HEK293 (cell line): ENCODE measurements around the gene P4HA3.

Experiments
- CTCF ChIA-PET: fragments of 350-600 bp; formaldehyde crosslinking; extraction: SDS; loops from one replicate; lab custom pipeline; 2021; ENCODE audit warnings: antibody characterized with exemption; lab: Yijun Ruan, JAX
- POLR2A ChIA-PET: fragments of 300-600 bp; formaldehyde crosslinking; extraction: SDS; loops from one replicate; lab custom pipeline; 2020; ENCODE audit warnings: antibody characterized with exemption, inconsistent platforms; lab: Yijun Ruan, JAX
- H3K27ac ChIP-seq: fragments of 200-500 bp; sonication (Bioruptor generic); 2 replicates; pipeline ENCODE4 v1.5.1; 2014; ENCODE audit warnings: low read depth, low read length, control low read depth, inconsistent platforms; ENCODE audit errors: extremely low read depth
- H3K36me3 ChIP-seq, 2 experiments: fragments of 200-500 bp in 1 of 2; sonication (Bioruptor generic) in 1 of 2; 1 replicate in 1 of 2; 2 replicates in 1 of 2; pipeline ENCODE4 v1.5.1; 2014 to 2017; ENCODE audit warnings: inconsistent platforms in 2 of 2, low read length in 2 of 2; ENCODE audit not compliant: control insufficient read depth in 2 of 2, insufficient read depth in 1 of 2
- H3K4me1 ChIP-seq: fragments of 200-500 bp; sonication (Bioruptor generic); 2 replicates; pipeline ENCODE4 v1.5.1; 2014; ENCODE audit warnings: mild to moderate bottlenecking, low read length, inconsistent platforms; ENCODE audit not compliant: control insufficient read depth, insufficient read depth
- H3K4me3 ChIP-seq: 2 replicates; pipeline ENCODE4 v1.5.1; 2011; ENCODE audit warnings: low read depth, mild to moderate bottlenecking, control low read depth, low read length, moderate library complexity
- H3K9me3 ChIP-seq: fragments of 200-500 bp; sonication (Bioruptor generic); 2 replicates; pipeline ENCODE4 v1.5.1; 2014; ENCODE audit warnings: low read depth, low read length, inconsistent platforms; ENCODE audit not compliant: control insufficient read depth, insufficient read depth
- AEBP2 ChIP-seq: fragments of 450-650 bp; formaldehyde crosslinking; IDR thresholded peaks from 2 replicates; pipeline ENCODE4 v1.5.1; 2016; ENCODE audit warnings: missing biosample characterization, missing genetic modification characterization, borderline replicate concordance
- HOXC10 ChIP-seq: sonication (generic); formaldehyde crosslinking; IDR thresholded peaks from 2 replicates; pipeline ENCODE4 v1.8.1; 2023; ENCODE audit warnings: mild to moderate bottlenecking, missing genetic modification reagents
- KLF1 ChIP-seq: fragments of 450-650 bp; formaldehyde crosslinking; IDR thresholded peaks from 2 replicates; pipeline ENCODE4 v1.5.1; 2016; ENCODE audit warnings: missing biosample characterization, missing genetic modification characterization
- KLF10 ChIP-seq: fragments of 450-650 bp; IDR thresholded peaks from 2 replicates; pipeline ENCODE4 v1.5.1; 2018; ENCODE audit warnings: missing biosample characterization, mild to moderate bottlenecking, missing genetic modification characterization
- MEIS1 ChIP-seq: sonication (generic); formaldehyde crosslinking; IDR thresholded peaks from 2 replicates; pipeline ENCODE4 v1.8.1; 2022; ENCODE audit warnings: missing genetic modification reagents, mild to moderate bottlenecking, borderline replicate concordance
- MYNN ChIP-seq: fragments of 450-650 bp; formaldehyde crosslinking; IDR thresholded peaks from 2 replicates; pipeline ENCODE4 v1.5.1; 2016; ENCODE audit warnings: missing biosample characterization, missing genetic modification characterization, borderline replicate concordance
- SCRT1 ChIP-seq: fragments of 450-650 bp; formaldehyde crosslinking; IDR thresholded peaks from 2 replicates; pipeline ENCODE4 v1.5.1; 2016; ENCODE audit warnings: missing biosample characterization, missing genetic modification characterization, borderline replicate concordance
- ZBTB20 ChIP-seq: fragments of 450-650 bp; formaldehyde crosslinking; IDR thresholded peaks from 2 replicates; pipeline ENCODE4 v1.5.1; 2016; ENCODE audit warnings: missing biosample characterization, missing genetic modification characterization
- ZBTB21 ChIP-seq: fragments of 450-650 bp; formaldehyde crosslinking; IDR thresholded peaks from 2 replicates; pipeline ENCODE4 v1.5.1; 2017; ENCODE audit warnings: missing biosample characterization, missing genetic modification characterization
- ZBTB48 ChIP-seq: fragments of 450-650 bp; formaldehyde crosslinking; IDR thresholded peaks from 2 replicates; pipeline ENCODE4 v1.5.1; 2016; ENCODE audit warnings: missing biosample characterization, missing genetic modification characterization
- ZNF146 ChIP-seq: fragments of 450-650 bp; formaldehyde crosslinking; IDR thresholded peaks from 2 replicates; pipeline ENCODE4 v1.5.1; 2016; ENCODE audit warnings: missing biosample characterization, missing genetic modification characterization
- ZNF16 ChIP-seq: fragments of 450-650 bp; formaldehyde crosslinking; IDR thresholded peaks from 2 replicates; pipeline ENCODE4 v1.5.1; 2016; ENCODE audit warnings: low read depth, missing biosample characterization, missing genetic modification characterization
- ZNF2 ChIP-seq: fragments of 450-650 bp; formaldehyde crosslinking; IDR thresholded peaks from 2 replicates; pipeline ENCODE4 v1.5.1; 2016; ENCODE audit warnings: missing biosample characterization, missing genetic modification characterization
- ZNF223 ChIP-seq: fragments of 450-650 bp; formaldehyde crosslinking; IDR thresholded peaks from 2 replicates; pipeline ENCODE4 v1.5.1; 2016; ENCODE audit warnings: missing biosample characterization, missing genetic modification characterization
- ZNF350 ChIP-seq: fragments of 450-650 bp; formaldehyde crosslinking; IDR thresholded peaks from 2 replicates; pipeline ENCODE4 v1.5.0; 2017; ENCODE audit warnings: missing biosample characterization, mild to moderate bottlenecking, missing genetic modification characterization
- ZNF423 ChIP-seq: fragments of 450-650 bp; formaldehyde crosslinking; IDR thresholded peaks from 2 replicates; pipeline ENCODE4 v1.5.1; 2016; ENCODE audit warnings: missing biosample characterization, missing genetic modification characterization
- ZNF529 ChIP-seq: fragments of 450-650 bp; formaldehyde crosslinking; IDR thresholded peaks from 2 replicates; pipeline ENCODE4 v1.5.1; 2017; ENCODE audit warnings: missing genetic modification characterization, missing biosample characterization; ENCODE audit not compliant: insufficient replicate concordance
- ZNF600 ChIP-seq: fragments of 450-650 bp; formaldehyde crosslinking; IDR thresholded peaks from 2 replicates; pipeline ENCODE4 v1.5.1; 2016; ENCODE audit warnings: missing biosample characterization, missing genetic modification characterization
- ZNF654 ChIP-seq: fragments of 450-650 bp; formaldehyde crosslinking; IDR thresholded peaks from 2 replicates; pipeline ENCODE4 v1.5.1; 2016; ENCODE audit warnings: low read depth, missing biosample characterization, missing genetic modification characterization
- ZNF658 ChIP-seq: fragments of 450-650 bp; formaldehyde crosslinking; IDR thresholded peaks from 2 replicates; pipeline ENCODE4; 2016; ENCODE audit warnings: missing biosample characterization, missing genetic modification characterization
- ZNF792 ChIP-seq: fragments of 450-650 bp; formaldehyde crosslinking; IDR thresholded peaks from 2 replicates; pipeline ENCODE4 v1.5.1; 2016; ENCODE audit warnings: missing biosample characterization, missing genetic modification characterization
- ZSCAN4 ChIP-seq: fragments of 450-650 bp; formaldehyde crosslinking; IDR thresholded peaks from 2 replicates; pipeline ENCODE4 v1.5.1; 2017; ENCODE audit warnings: missing biosample characterization, missing genetic modification characterization

P4HA3 gene

GRCh38 chr11:74306435-74307175, 4.8 kb downstream of the P4HA3 start:
- Histone ChIP-seq H3K4me1 (no peaks in the 10 kb centered on the region), H3K27ac (no peak overlapping the region), H3K9me3 (no peaks in the 10 kb centered on the region), H3K36me3 (no peaks in the 10 kb centered on the region), H3K4me3 (no peak overlapping the region)
- ChIA-PET CTCF (interaction anchor here (1.4 kb wide), 1 partner anchor 15 kb away, joined by 3 read pairs; no protein-coding TSS in a partner anchor), POLR2A (no interaction called here)
- TF ChIP-seq SCRT1 (no peak), ZNF658 (tag by site-specific recombination) (no peak), HOXC10 (CRISPR knock-in tag) (no peak), MYNN (tag by site-specific recombination) (no peak), ZBTB21 (tag by site-specific recombination) (no peak), ZNF654 (tag by site-specific recombination) (no peak), ZNF2 (tag by site-specific recombination) (no peak), ZNF16 (tag by site-specific recombination) (no peak), ZNF223 (tag by site-specific recombination) (no peak), ZBTB20 (tag by site-specific recombination) (no peak), ZSCAN4 (tag by site-specific recombination) (no peak), KLF1 (no peak), MEIS1 (no peak), ZNF146 (no peak)

GRCh38 chr11:74299015-74299414, 12.4 kb downstream of the P4HA3 start:
- Histone ChIP-seq H3K36me3 (no peaks in the 10 kb centered on the region), H3K4me1 (no peaks in the 10 kb centered on the region), H3K9me3 (no peaks in the 10 kb centered on the region), H3K27ac (no peak overlapping the region)
- TF ChIP-seq ZNF529 (no peak), ZNF350 (no peak), KLF10 (tag by site-specific recombination) (no peak), ZNF423 (tag by site-specific recombination) (no peak)
- TF ChIP-seq, all 188 proteins: peak for 0
- H3K4me3 ChIP-seq: no peak overlapping the region
- CTCF ChIA-PET: interaction anchor here (0.7 to 1.2 kb wide), 4 partner anchors 22 to 86 kb away, joined by 3 read pairs; no protein-coding TSS in a partner anchor
- POLR2A ChIA-PET: interaction anchor here (0.6 to 0.7 kb wide), 2 partner anchors 27 to 194 kb away, joined by 3 read pairs; no protein-coding TSS in a partner anchor

GRCh38 chr11:74297484-74297883, 14.0 kb downstream of the P4HA3 start:
- ChIA-PET CTCF (interaction anchor here (0.5 to 1.0 kb wide), 2 partner anchors 24 to 635 kb away, joined by 3 read pairs; no protein-coding TSS in a partner anchor), POLR2A (no interaction called here)
- Histone ChIP-seq H3K9me3 (no peaks in the 10 kb centered on the region), H3K4me1 (no peaks in the 10 kb centered on the region), H3K27ac (no peak overlapping the region), H3K36me3 (no peaks in the 10 kb centered on the region), H3K4me3 (no peak overlapping the region)
- TF ChIP-seq AEBP2 (no peak), ZNF600 (tag by site-specific recombination) (no peak), ZNF792 (tag by site-specific recombination) (no peak), ZBTB48 (tag by site-specific recombination) (no peak)
